Activated CD4-positive, CD25-positive, alpha-beta regulatory T cell treated with anti-CD3 and anti-CD28 coated beads, Interleukin-2, amount 50 U/mL, for 16 hours (primary cell): ENCODE results near the gene BANK1.

Experiments used
- DNase-seq: peaks from one replicate; pipeline ENCODE4 v3.0.0-alpha.2; 2020; ENCODE audit warnings: low read depth, low spot score

Gene BANK1

DNA sequence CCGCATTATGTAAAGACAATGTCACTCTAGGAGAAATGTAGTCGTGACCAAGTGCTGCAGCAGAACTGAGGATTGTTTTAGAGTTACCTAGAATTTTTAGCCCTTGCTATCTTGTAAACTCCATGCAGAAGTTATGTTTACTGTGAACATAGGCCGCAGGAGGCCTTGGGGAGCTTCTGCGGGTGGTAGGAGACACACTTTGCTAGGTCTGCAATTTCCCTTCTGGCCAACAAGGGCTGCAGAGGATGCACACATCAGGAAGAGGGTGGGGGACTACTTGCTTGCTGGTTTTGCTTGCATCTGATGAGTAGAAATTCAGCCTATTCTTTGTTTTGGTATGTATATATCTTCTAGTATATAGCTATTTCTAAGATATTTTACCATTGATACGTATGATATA, 23.1 kb downstream of the BANK1 start:
- DNase-seq: no peak

DNA sequence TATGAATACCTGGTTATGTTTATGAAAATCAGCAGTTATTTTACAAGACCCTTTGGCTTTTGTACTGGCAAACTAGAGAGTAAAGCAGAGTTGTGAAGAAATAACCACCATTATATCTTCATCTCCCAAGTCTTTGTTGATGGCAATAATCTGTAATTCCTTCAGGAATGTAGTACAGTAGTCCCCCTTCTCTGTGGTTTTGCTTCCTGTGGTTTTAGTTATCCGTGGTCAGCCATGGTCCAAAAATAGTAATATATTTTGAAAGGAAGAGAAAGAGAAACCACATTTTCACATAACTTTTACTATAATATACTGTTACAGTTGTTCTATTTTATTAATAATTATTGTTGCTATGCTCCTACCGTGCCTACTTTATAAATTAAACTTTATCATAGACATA, 27.8 kb downstream of the BANK1 start:
- no peak for DNase-seq

DNA sequence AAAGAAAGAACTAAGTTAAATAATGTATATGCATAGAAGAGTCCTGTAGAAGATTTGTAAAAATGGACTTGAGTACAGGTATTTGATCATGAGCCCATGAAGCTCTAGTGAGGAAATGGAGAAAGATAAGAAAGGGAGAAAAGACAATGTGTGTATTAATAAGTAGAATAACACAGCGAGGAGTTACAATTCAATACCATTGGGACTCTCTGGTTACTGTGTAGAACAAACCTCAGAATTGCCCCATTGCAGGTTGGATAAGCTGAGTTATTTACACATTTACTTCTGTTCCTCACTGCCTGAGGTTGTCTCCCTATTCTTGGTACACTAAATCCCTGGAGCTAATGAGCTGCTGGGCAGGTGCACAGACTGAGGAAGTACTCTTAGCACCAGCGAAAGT, 33.3 kb downstream of the BANK1 start:
- DNase-seq: no peak

DNA sequence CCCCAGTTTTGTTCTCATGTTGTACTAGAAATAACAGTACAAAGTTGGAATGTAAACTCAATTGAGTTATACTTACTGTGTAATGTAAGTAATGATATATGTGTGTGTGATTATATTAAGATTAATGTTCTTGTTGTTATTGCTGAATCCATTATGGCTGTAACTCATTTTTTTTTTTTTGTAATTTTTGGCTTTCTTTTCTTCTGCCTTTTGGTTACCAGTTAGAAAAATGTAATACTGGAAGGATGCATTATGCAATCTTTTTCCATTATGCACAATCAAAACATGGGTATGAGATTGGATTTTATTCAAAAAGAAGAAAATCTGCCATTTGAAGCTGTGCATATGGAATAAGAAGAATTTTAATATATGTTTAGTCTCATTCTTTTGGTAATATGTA, 34.0 kb downstream of the BANK1 start:
- no peak for DNase-seq

DNA sequence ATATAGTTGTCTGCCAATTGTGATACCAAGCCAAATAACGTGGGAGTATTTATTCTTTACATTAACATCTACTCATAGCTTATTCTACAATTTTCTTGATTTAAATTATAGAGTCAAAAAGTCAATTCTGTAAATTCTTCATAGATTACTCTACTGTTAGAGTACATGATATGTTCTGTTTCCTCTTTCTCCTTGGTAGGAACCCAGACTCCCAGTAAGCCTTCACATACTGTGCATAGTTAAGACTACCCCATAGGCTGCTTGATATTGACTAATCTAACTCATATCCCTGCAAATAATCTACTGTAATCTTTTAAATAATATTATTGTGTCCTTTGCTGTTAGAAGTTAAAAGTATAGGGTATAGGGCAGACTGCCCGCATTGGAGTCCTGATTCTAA, 35.4 kb downstream of the BANK1 start:
- DNase-seq: no peak

DNA sequence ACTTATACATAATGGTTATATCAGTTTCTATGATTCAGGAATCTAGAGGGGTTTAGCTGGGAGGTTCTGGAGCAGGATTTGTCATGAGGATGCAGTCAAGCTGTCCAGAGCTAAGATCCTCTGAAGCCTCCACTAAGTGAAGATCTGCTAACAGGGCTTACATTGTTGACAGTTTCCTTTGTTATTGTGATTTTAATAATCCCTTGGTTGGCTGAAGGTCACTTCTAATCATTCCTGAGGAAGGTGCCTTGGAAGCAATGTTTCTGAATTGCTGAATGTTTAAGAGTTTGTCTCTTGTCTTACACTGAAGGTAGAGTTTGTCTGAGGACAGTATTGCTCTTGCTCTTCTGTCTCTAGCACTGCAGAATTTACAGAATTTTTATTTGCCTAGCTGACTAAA, 41.3 kb downstream of the BANK1 start:
- no peak for DNase-seq

DNA sequence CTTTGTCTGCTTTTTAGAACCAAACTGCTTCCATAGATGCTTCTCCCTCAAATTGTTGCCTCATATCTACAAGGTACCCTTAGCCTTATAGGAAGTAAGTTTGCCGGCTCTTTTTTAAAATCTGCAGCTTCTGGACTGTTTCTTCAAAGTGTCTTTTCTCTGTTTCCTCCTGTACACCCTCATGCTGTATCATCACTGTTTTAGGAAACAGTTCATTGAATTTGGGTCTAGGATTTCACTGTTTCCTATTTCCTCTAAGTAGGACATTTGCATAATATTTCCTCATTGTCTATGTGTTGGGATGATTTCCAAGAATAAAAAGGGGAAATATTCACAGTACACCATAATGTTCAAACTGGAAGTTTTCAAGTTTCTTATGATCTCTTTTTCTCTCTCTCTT, 43.0 kb downstream of the BANK1 start:
- no peak for DNase-seq

DNA sequence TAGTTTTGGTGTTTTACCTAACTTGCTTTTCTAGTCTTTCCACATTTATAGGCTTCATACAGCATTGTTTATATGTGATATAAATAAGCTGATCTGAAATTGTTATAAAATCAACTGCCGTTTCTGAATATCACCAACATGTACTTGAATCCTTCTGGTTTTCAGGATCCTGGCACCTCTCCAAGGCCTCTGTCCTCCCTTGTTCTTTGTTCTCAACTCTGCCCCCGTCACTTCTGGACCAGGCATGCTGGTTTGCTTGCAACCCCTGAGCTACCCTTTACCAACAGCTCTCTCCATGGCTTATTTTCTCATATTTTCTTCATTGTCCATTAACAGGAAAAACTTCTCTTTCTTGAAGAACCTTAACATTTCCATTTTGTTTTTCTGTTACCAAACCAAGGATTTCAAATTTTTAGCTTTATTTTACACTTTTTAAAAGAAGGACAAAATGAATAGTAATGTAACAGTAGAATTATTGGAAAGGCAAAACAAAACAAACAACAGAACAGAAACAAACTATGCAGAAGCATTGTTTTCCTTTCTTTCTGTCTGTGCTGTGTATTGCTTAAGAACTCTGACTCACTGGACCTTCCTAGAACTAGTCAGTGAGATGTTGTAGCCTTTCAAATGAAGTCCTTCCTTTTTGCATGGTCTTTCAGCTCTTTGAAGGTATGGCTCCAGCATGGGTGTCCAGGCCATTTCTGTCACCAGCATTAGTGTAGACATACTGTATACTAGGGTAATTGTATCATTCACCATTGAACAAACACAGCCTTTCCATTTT, 44.8 kb downstream of the BANK1 start:
- no peak for DNase-seq

DNA sequence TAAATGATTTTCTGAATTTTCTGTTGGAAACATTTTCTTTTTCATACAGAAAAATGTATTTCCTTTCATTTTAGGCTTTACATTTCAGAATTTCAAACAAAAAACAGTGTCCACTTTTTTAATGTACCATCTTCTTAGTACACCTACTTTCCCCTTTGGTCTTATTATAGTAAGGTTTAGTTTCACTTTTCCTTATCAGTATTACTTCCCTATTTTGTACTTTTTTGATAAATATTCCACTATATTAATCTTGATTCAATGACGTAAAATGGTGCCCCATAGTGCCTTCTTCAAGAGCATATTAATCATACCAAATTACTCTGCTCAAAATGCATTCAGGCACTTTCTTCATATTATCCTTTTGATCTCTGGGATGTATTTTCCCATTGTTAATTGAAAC, 52.5 kb downstream of the BANK1 start:
- DNase-seq: no peak

DNA sequence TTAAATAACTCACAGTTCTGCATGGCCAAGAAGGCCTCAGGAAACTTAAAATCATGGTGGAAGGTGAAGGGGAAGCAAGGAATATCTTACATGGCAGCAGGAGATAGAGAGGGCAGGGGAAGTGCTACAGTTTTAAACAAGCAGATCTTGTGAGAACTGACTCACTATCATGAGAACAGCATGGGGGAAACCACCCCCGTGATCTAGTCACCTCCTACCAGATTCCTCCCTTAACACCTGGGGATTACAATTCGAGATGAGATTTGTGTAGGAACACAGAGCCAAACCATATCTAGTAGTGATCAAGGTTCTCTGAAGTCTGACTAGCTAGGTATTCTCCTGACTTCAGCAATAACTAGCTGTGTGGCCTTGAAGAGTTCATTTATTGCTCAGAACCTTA, 56.0 kb downstream of the BANK1 start:
- no peak for DNase-seq

DNA sequence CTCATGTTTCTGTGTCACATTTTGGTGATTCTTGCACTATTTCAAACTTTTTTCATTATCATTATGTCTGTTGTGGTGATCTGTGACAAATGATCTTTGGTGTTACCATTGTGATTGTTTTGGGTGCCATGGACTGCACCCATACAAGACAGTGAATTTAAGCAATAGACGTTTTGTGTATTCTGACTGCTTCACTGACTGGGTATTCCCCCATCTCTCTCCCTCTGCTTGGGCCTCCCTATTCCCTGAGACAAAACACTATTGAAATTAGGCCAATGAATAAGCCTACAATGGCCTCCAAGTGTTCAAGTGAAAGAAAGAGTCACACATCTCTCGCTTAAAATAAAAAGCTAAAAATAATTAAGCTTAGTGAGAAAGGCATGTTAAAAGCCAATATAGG, 60.2 kb downstream of the BANK1 start:
- DNase-seq: no peak

DNA sequence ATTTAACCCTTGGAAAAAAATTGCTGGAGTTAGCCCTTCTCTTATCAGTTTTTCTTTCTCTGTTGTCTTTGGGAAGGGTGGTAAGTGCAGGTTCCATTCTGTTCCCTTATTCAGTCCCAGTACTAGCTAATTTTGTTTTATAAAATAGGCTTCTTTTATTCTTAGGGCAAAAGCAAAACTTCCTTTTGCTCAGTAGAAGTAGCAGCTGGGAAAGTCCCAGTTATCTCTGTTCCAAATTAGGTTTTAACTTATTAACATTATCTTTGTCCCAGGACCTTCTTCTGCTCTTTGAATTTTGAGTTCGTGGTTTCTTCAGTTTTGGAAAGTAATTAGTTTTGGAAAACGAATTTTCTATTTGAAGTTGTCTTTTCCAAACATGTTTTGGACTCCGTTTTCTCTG, 61.1 kb downstream of the BANK1 start:
- no peak for DNase-seq

DNA sequence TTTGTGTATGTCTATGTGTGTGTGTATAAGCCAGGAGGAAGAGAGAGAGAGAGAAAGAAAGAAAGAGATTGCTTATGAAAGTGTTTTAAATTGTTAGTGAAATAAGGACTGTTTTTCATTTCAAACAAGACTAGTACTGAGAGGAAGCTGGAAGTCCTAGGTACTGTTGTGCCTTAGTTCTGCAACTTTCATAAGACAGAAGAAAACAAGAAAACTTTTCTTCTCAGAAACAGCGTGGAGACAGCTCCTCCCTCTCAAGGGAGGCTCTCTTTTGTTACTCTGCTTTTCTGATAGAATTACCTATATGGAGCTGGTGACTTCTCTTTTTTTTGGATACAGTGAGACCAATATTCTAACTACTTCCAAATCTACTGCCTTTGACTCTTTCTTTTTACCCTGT, 62.5 kb downstream of the BANK1 start:
- no peak for DNase-seq

DNA sequence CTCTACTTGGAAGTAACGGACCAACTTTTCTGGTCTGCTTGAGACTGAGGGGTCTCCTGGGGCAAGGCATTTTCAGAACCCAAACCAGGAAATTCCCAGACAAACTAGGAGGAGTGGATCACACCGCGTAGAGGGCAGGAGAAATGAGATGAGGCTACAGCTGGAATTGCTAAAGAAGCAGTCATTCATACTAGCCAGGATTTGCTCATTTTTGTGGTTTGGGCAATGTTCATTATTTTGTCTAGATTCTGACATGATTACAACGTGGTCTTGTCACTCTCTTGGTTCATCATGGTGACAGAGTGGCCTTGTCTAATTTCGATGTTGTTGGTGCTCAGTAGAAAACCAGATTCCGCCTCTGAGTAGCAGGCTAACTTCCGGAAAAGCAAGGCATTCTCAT, 63.2 kb downstream of the BANK1 start:
- no peak for DNase-seq

DNA sequence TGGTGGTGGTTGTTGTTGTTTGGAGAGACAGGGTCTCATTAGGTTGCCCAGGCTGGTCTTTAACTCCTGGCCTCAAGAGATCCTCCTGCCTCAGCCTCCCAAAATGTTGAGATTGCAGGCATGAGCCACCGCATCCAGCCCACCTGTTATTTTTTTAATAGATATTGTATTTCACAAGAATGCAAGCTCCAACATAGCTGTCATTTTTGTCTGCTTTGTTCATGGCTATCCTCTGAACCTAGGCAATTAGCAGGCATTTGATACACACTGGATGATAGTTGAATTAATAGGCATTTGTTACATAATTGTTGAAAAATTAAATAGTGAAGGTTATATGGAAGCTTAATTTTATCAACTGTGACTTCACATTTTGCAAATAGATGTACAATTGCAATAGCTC, 64.7 kb downstream of the BANK1 start:
- DNase-seq: no peak

DNA sequence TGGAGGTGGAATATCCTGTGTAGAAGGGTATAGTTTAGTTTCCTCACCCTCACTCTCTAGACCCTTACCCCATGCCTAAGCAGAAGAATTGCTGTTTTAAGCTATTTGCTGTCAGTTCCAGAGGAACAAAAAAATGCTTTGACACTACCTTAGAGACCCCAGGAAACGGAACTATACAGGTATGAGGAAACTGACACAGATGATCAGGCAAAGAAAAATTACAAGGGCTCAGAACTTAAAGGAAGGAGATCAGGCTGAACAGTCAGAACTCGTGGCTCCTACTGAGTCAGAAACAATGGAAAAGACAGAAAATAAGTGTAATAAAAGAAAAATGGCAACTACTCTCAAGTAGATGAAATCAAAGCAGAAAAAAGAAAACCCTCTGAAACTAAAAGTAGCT, 65.6 kb downstream of the BANK1 start:
- no peak for DNase-seq

DNA sequence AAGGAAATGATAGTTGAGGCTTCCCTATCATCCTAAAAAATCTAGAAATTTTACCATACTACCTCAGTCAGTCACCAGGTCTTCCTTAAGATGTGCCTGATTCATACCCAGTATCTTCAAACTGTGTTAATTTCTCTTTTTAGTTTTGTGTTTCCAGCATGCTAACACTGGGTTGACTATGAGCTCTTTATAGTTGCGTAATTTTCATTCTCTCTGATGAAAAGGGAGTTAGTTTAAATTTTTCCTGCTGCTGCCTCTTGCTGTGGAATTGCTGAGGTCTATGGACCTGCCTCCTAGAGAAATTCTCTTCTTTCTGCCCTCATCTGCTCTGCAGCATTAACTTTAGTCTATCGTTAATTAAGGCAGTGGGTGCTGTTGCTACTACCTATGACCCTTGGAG, 66.6 kb downstream of the BANK1 start:
- DNase-seq: no peak

DNA sequence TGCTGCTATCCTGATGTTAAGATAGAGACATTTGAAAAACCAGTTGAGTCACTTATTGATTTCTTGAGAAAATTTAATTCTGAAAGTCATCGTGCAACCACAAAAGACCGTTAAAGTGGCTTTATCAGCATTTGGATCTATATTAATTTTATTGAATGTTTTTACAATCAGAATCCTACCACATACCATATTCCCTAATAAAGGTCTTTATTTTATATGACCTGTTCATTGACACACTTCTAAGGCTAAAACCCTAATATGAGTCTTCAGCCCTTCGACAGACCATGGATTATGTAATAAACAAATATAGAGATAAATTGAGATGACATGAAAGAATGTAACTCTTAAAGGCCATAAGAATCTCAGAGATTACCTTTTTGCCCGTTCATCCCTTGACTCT, 68.1 kb downstream of the BANK1 start:
- DNase-seq: no peak

DNA sequence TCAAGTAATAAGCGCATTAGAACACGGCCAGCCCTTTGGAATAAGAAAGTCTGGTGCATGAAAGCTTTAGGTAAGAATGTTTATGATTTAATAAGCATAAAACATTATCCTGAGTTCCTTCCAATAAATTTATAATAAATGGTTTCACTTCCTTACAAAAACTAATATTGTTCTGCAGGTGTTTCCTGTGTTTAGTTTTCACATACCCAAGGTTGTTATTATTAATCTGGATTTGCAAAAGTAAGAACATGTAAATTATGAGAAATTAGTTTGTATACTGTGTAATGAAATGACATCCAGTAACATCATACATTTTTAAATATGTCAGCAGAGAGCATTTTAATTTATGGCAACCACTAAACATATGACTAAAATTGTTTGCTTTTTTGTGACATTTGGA, 72.1 kb downstream of the BANK1 start:
- no peak for DNase-seq

DNA sequence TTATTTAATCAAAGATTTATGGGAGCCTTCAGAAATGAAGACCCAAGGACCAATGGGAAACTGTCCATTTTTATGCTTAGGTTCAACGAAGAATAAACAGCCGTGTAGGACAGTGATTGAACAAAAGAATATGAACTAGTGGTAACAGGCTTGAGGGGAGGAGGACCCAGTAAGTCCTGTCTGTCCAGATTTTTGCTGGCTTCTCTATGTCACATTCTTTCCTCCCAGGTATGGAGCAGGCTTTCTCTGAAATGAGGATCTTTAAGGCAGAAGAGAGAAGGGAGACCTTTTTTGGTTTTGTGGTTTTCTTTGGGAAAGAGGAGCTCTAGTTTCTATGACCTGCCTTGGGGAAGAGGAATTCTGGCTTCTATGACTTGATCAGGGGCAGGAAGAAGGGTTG, 74.1 kb downstream of the BANK1 start:
- no peak for DNase-seq

DNA sequence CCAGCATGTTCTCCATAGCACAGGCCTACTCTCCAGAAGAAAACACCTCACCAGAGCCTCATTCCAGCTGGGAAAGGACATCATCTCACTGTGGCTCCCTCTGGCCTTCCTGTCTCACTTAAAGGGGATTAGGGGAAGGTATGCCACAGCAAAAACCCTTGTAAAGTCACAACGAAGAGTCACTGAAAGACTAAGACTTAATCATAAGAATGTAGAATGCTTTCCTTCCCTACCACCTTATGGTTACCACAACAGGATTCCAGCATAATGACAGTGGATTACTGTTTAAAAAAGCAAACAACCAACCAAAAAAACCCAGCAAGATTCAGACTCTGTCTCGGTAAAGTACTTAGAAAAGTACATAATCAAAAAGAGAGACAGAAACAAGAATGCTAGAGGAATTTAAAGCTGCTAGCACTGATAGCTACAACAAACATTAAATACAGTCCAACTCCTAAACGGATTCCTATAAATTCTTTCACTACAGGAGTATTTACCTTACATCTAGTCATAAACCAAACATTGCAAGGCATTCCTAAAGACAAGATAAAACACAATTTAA, 75.1 kb downstream of the BANK1 start:
- no peak for DNase-seq

DNA sequence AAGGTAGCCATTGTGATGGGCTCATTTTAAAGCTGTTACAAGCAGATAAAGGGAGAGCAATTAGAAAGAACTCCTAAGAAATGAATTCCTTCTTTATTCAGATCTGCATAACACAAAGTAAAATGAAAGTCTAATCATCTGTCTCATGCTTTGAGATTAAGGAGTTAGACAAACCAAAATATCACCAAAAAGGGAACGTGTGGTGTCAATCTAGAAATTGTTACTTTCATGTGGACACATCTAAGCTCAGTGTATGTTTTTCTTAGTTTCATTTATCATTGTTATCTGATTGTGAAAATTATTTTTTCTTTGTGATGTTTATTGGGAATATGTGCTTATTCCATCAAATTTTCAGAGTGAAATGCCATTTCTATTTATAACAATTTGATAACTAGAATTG, 80.3 kb downstream of the BANK1 start:
- DNase-seq: no peak

DNA sequence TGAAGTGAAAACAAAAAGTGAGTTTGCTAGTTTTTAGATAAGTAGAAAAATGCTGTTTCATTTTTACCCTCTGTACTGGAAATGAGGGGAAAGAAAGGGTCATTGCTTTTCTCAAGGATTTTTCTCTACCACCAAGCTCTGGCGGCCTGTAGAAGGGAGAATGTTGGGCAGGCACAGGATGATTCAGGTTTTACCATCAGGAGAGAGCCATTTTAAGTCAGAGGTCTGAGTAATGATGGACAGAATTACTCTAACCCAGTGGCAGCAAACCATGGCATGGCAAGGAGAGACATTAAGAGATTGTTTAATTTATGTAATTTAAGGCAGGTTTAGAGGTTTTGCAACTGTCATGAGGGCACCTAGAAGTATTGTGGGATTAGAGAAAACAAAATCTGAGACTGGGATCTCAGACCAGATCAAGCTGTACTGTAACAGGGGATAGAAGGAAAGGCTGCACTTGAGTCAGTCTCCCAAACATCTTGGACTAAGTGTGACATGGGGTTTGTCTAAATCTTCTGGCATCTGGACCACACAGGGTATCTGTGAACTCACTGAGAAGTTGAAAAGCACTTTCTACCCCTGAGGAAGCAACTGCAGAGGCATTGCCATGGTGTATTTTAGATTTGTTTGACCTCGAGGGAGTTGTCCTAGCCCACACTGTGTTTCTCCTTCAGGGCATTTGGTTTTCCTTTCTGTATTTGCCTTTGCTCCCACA, 81.6 kb downstream of the BANK1 start:
- no peak for DNase-seq
